ENCODE data around the gene PLAC8.
"Not testable (repeated sequence)": the region's sequence is repeated elsewhere in the genome, so short reads cannot be mapped to it uniquely, and the experiment has no call there.

PLAC8 gene

GRCh38 chr4:83065266-83065665, 49.3 kb downstream of the PLAC8 start:
- no peak overlapping the region for H3K9ac ChIP-seq (ENCODE audit: low read depth, low read length)
- no peaks in the 10 kb centered on the region for H3K36me3 ChIP-seq (ENCODE audit: insufficient read depth, low read length)
- no peaks in the 10 kb centered on the region for H3K9me3 ChIP-seq (ENCODE audit: control insufficient read depth, insufficient read depth, low read length)
- H3K4me1 ChIP-seq (ENCODE audit: insufficient read depth, low read length) = no peaks in the 10 kb centered on the region

- no peaks in the 10 kb centered on the region for H3K36me3 ChIP-seq (ENCODE audit: insufficient read depth, low read length)
- no peak overlapping the region for H3K9ac ChIP-seq (ENCODE audit: low read depth, low read length)
- no peaks in the 10 kb centered on the region for H3K9me3 ChIP-seq (ENCODE audit: control insufficient read depth, insufficient read depth, low read length)
- H3K4me1 ChIP-seq (ENCODE audit: insufficient read depth, low read length) = no peaks in the 10 kb centered on the region
These were observed 51.8 kb downstream of the PLAC8 start for GRCh38 chr4:83062739-83063138.

- no peaks in the 10 kb centered on the region for H3K36me3 ChIP-seq (ENCODE audit: insufficient read depth, low read length)
These were observed 59.6 kb downstream of the PLAC8 start for GRCh38 chr4:83054928-83055327.

GRCh38 chr4:83048781-83049180, 65.7 kb downstream of the PLAC8 start:
- not testable (repeated sequence) for H3K36me3 ChIP-seq (ENCODE audit: insufficient read depth, low read length); H3K9ac ChIP-seq (ENCODE audit: low read depth, low read length); H3K4me1 ChIP-seq (ENCODE audit: insufficient read depth, low read length); H3K9me3 ChIP-seq (ENCODE audit: control insufficient read depth, insufficient read depth, low read length)

More at GRCh38 chr4:83054928-83055327, 59.6 kb downstream of the PLAC8 start:
- Histone ChIP-seq H3K4me1 (ENCODE audit: insufficient read depth, low read length) (no peaks in the 10 kb centered on the region), H3K9ac (ENCODE audit: low read depth, low read length) (no peak overlapping the region), H3K9me3 (ENCODE audit: control insufficient read depth, insufficient read depth, low read length) (no peaks in the 10 kb centered on the region)

GRCh38 chr4:83046693-83047473, 67.6 kb downstream of the PLAC8 start:
- Histone ChIP-seq H3K9ac (ENCODE audit: low read depth, low read length) (no peak overlapping the region), H3K4me1 (ENCODE audit: insufficient read depth, low read length) (no peaks in the 10 kb centered on the region), H3K36me3 (ENCODE audit: insufficient read depth, low read length) (no peaks in the 10 kb centered on the region), H3K9me3 (ENCODE audit: control insufficient read depth, insufficient read depth, low read length) (no peaks in the 10 kb centered on the region)

- H3K4me1 ChIP-seq (ENCODE audit: insufficient read depth, low read length) = no peaks in the 10 kb centered on the region
- H3K36me3 ChIP-seq (ENCODE audit: insufficient read depth, low read length) = no peaks in the 10 kb centered on the region
- H3K9ac ChIP-seq (ENCODE audit: low read depth, low read length) = no peak overlapping the region
- no peaks in the 10 kb centered on the region for H3K9me3 ChIP-seq (ENCODE audit: control insufficient read depth, insufficient read depth, low read length)
These were observed 70.6 kb downstream of the PLAC8 start for GRCh38 chr4:83043801-83044407.

GRCh38 chr4:83043157-83043556, 71.4 kb downstream of the PLAC8 start:
- H3K9me3 ChIP-seq (ENCODE audit: control insufficient read depth, insufficient read depth, low read length); H3K4me1 ChIP-seq (ENCODE audit: insufficient read depth, low read length); H3K36me3 ChIP-seq (ENCODE audit: insufficient read depth, low read length); H3K9ac ChIP-seq (ENCODE audit: low read depth, low read length): not testable (repeated sequence)

- H3K36me3 ChIP-seq (ENCODE audit: insufficient read depth, low read length) = no peaks in the 10 kb centered on the region
- peaks cover 3% of the 10 kb centered on the region; the same call in 1 of the 2 replicates for H3K4me1 ChIP-seq (ENCODE audit: insufficient read depth, low read length)
- H3K9ac ChIP-seq (ENCODE audit: low read depth, low read length) = no peak overlapping the region
- no peaks in the 10 kb centered on the region for H3K9me3 ChIP-seq (ENCODE audit: control insufficient read depth, insufficient read depth, low read length)
These were observed 74.3 kb downstream of the PLAC8 start for GRCh38 chr4:83040269-83040668.

Data from ES-I3 (cell line).